Sigmoid colon (tissue), 7 donors: ENCODE results near the gene RXYLT1. TPM values are rescaled to one million over a fixed set of nuclear protein-coding genes. Genes with fewer than 3 reads are reported as not detected.

Experiments
- DNase-seq: peaks from one replicate; pipeline ENCODE4 v3.0.0-alpha.2; 2019
- H3K27ac ChIP-seq, 4 donors: fragments of 200-600 bp; sonication (generic); one replicate each; pipeline ENCODE4 v1.5.1; 2016 to 2019; ENCODE audit warnings: mild to moderate bottlenecking in 1 of 4
- H3K27me3 ChIP-seq, 3 donors: fragments of 200-600 bp; sonication (generic); one replicate each; pipeline ENCODE4 v1.5.1; 2019; ENCODE audit warnings: mild to moderate bottlenecking in 1 of 3
- H3K36me3 ChIP-seq, 4 donors: fragments of 200-600 bp; sonication (generic); one replicate each; pipeline ENCODE4 v1.5.1; 2016 to 2019
- H3K4me1 ChIP-seq, 4 donors: fragments of 200-600 bp; sonication (generic); one replicate each; pipeline ENCODE4 v1.5.1; 2017 to 2019
- H3K4me3 ChIP-seq, 4 donors: fragments of 200-600 bp; sonication (generic); one replicate each; pipeline ENCODE4 v1.5.1; 2017 to 2019; ENCODE audit warnings: mild to moderate bottlenecking in 2 of 4, moderate library complexity in 1 of 4
- H3K9me3 ChIP-seq, 4 donors: fragments of 200-600 bp in 3 of 4; sonication (generic) in 3 of 4; one replicate each; pipeline versions ENCODE4 v1.5.1 to v1.6.1; 2013 to 2019
- CTCF ChIP-seq, 4 experiments: fragments of 450-650 bp in 3 of 4; fragments of 200-600 bp in 1 of 4; IDR thresholded peaks; one replicate each; pipeline ENCODE4 v1.5.1; 2016 to 2019; ENCODE audit warnings: antibody characterized with exemption in 4 of 4, mild to moderate bottlenecking in 3 of 4, moderate library complexity in 2 of 4
- EP300 ChIP-seq, 4 donors: sonication (generic); formaldehyde crosslinking; IDR thresholded peaks; one replicate each; pipeline ENCODE4 v1.6.1; 2017; ENCODE audit warnings: antibody characterized with exemption in 4 of 4
- POLR2A ChIP-seq, 2 donors: fragments of 450-650 bp; IDR thresholded peaks; one replicate each; pipeline ENCODE4 v1.6.1; 2016; ENCODE audit warnings: antibody characterized with exemption in 2 of 2, mild to moderate bottlenecking in 2 of 2, moderate library complexity in 2 of 2
- POLR2AphosphoS5 ChIP-seq, 4 donors: sonication (generic); formaldehyde crosslinking; IDR thresholded peaks; one replicate each; pipeline ENCODE4 v1.6.1; 2017; ENCODE audit warnings: antibody characterized with exemption in 4 of 4
- WGBS, 2 donors: extraction: QIAGEN DNeasy Blood & Tissue Kit; methylation state at CpG; one replicate each; pipeline ENCODE4 v1.1.7; 2013; 5-methylcytosine and 5-hydroxymethylcytosine counted together
- intact Hi-C: fragments of 100-400 bp; cut with DNase I; formaldehyde crosslinking; loops from one replicate; pipeline ENCODE4 v1.15.1; 2023
- polyA plus RNA-seq, 3 donors: library from polyadenylated mRNA; stranded (reverse); fragments of 200-250 nt; gene quantifications; one replicate each; pipeline ENCODE4 v1.2.3, GENCODE V29; 2013
- total RNA-seq, 4 donors: library from RNA; depleted of rRNA; stranded (reverse); fragments of >200 nt; gene quantifications; one replicate each; pipeline ENCODE4 v1.1.0, GENCODE V29; 2016
- donor health status: healthy with polysubstance abuse.
- donor health status: Bipolar disorder and iron deficiency.
- donor health status: healthy.

RXYLT1 gene
- total and polyA plus RNA-seq, 7 donors = 4.2 to 17.0 (median 12.1) TPM

- peaks cover 0 to 3% (median 0%) of the 10 kb centered on the region in 4 donors for H3K4me1 ChIP-seq
- TF ChIP-seq EP300 (IDR thresholded peaks at IDR 0.05) (no peak), CTCF (IDR thresholded peaks at IDR 0.05) (no peak), POLR2A (IDR thresholded peaks at IDR 0.05) (no peak), POLR2AphosphoS5 (IDR thresholded peaks at IDR 0.05) (no peak)
- intact Hi-C loops = no loop called here
- H3K9me3 ChIP-seq = no peaks in the 10 kb centered on the region
- H3K27me3 ChIP-seq = no peaks in the 10 kb centered on the region
- no peak overlapping the region for H3K27ac ChIP-seq
- 90% methylated on average over 5 of the region's 5 CpGs for WGBS, 2 donors
- DNase-seq = no peak
- no peaks in the 10 kb centered on the region for H3K36me3 ChIP-seq
- no peak overlapping the region for H3K4me3 ChIP-seq
Observed at GRCh38 chr12:63747553-63747952, 32.2 kb upstream of the RXYLT1 start.

GRCh38 chr12:63752283-63752682 lies 27.4 kb upstream of the RXYLT1 start:
- no peak for TF ChIP-seq CTCF (IDR thresholded peaks at IDR 0.05)
- TF ChIP-seq POLR2AphosphoS5 (IDR thresholded peaks at IDR 0.05) = no peak
- TF ChIP-seq POLR2A (IDR thresholded peaks at IDR 0.05) = no peak
- no peak for TF ChIP-seq EP300 (IDR thresholded peaks at IDR 0.05)
- intact Hi-C loops = no loop called here
- WGBS, 2 donors = 19 to 52% methylated on average over 2 of the region's 2 CpGs
- H3K4me1 ChIP-seq = no peaks in the 10 kb centered on the region
- no peak overlapping the region for H3K27ac ChIP-seq
- no peaks in the 10 kb centered on the region for H3K36me3 ChIP-seq
- H3K4me3 ChIP-seq = no peak overlapping the region
- no peak for DNase-seq
- no peaks in the 10 kb centered on the region for H3K9me3 ChIP-seq
- H3K27me3 ChIP-seq = no peaks in the 10 kb centered on the region

GRCh38 chr12:63752841-63753240 lies 26.9 kb upstream of the RXYLT1 start:
- no peaks in the 10 kb centered on the region for H3K9me3 ChIP-seq
- TF ChIP-seq POLR2AphosphoS5 (IDR thresholded peaks at IDR 0.05) (no peak), POLR2A (IDR thresholded peaks at IDR 0.05) (no peak), CTCF (IDR thresholded peaks at IDR 0.05) (no peak), EP300 (IDR thresholded peaks at IDR 0.05) (no peak)
- no peak overlapping the region for H3K27ac ChIP-seq
- intact Hi-C loops = no loop called here
- WGBS, 2 donors = 89% methylated on average over 2 of the region's 2 CpGs
- no peak overlapping the region for H3K4me3 ChIP-seq
- no peaks in the 10 kb centered on the region for H3K4me1 ChIP-seq
- no peaks in the 10 kb centered on the region for H3K27me3 ChIP-seq
- DNase-seq = no peak
- H3K36me3 ChIP-seq = no peaks in the 10 kb centered on the region

DNA sequence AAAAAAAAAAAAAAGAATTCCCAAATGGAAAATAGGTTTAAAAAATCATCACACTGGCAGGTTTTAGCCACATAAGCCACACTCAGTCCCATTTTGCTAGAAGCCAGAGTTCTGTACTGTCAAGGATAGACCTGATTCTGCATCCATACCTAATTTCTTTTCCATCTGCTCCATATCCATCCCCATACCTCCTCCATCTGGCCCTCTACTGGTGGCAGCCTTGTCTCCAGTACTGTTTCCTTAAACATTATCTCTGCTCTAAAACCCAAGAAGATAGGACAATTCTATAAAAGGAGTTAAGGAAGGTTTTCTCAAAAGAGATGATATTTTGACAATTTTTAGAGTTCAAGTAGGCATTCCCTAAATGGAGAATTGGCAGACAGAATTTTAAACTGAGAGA lies 26.0 kb upstream of the RXYLT1 start:
- Histone ChIP-seq H3K4me1 (no peaks in the 10 kb centered on the region), H3K27ac (no peak overlapping the region), H3K4me3 (no peak overlapping the region), H3K9me3 (no peaks in the 10 kb centered on the region), H3K27me3 (no peaks in the 10 kb centered on the region), H3K36me3 (no peaks in the 10 kb centered on the region)
- no peak for DNase-seq
- TF ChIP-seq POLR2AphosphoS5 (IDR thresholded peaks at IDR 0.05) (no peak), CTCF (IDR thresholded peaks at IDR 0.05) (no peak), POLR2A (IDR thresholded peaks at IDR 0.05) (no peak)
- intact Hi-C loops = no loop called here

DNA sequence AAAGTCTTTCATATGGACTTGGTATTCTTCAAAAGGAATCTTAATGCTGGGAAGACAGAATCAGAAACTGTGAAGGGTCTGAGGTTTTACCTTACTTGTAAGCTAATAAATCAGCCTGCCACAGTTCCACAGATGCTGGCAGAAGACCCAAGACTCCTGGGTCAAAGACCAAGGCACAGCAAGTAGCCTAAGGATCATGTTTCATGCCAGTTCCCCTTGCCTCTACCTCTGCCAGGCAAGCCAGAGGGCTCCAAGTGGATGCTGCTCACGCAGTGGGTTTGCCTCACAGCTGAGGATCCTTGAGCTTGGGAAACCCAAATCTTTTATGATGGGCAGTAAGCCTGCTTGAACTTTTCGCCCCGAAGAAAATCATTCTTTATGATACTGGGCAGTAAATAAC lies 15.2 kb upstream of the RXYLT1 start:
- 34 to 72% methylated on average over 3 of the region's 3 CpGs for WGBS, 2 donors
- Histone ChIP-seq H3K9me3 (no peaks in the 10 kb centered on the region), H3K27ac (no peak overlapping the region), H3K4me3 (no peak overlapping the region), H3K27me3 (no peaks in the 10 kb centered on the region), H3K4me1 (no peaks in the 10 kb centered on the region), H3K36me3 (no peaks in the 10 kb centered on the region)
- DNase-seq = no peak
- TF ChIP-seq CTCF (IDR thresholded peaks at IDR 0.05) = no peak
- TF ChIP-seq EP300 (IDR thresholded peaks at IDR 0.05) = no peak
- no peak for TF ChIP-seq POLR2AphosphoS5 (IDR thresholded peaks at IDR 0.05)
- TF ChIP-seq POLR2A (IDR thresholded peaks at IDR 0.05) = no peak
- intact Hi-C loops = no loop called here
